Body of pancreas (tissue), 4 donors: Measurements from ENCODE around the gene PREX1. TPM values are rescaled to one million over a fixed set of nuclear protein-coding genes. Genes with fewer than 3 reads are reported as not detected.
A peak's percentile ranks its signal among the peaks of the same experiment; 100 is the strongest.

Experiments used
- ATAC-seq: fragments of 150-250 bp; one replicate; pipeline ENCODE4 v1.9.1; 2016
- DNase-seq, 4 donors: peaks; one replicate each; pipeline ENCODE4 v3.0.0-alpha.2; 2019
- H3K27ac ChIP-seq, 4 donors: fragments of 200-600 bp; sonication (generic); 1 replicate in 3 of 4; 2 replicates in 1 of 4; pipeline versions ENCODE4 v1.5.1 to v1.6.1; 2016 to 2019; ENCODE audit warnings: mild to moderate bottlenecking in 1 of 4, mixed read lengths in 1 of 4, moderate library complexity in 1 of 4
- H3K27me3 ChIP-seq, 2 donors: fragments of 200-600 bp; sonication (generic); one replicate each; pipeline ENCODE4 v1.6.0; 2016; ENCODE audit warnings: mild to moderate bottlenecking in 1 of 2
- H3K36me3 ChIP-seq, 2 donors: fragments of 200-600 bp; sonication (generic); replicated peaks in 1 of 2; 2 replicates each; pipeline ENCODE4 v1.5.1; 2016; ENCODE audit warnings: low read depth in 2 of 2; ENCODE audit not compliant: insufficient read depth in 1 of 2
- H3K4me1 ChIP-seq: fragments of 200-600 bp; sonication (generic); one replicate; pipeline ENCODE4 v1.6.0; 2016
- H3K4me3 ChIP-seq, 2 donors: fragments of 200-600 bp; sonication (generic); 1 replicate in 1 of 2; 2 replicates in 1 of 2; pipeline ENCODE4 v1.5.1; 2016 to 2019
- H3K9me3 ChIP-seq, 3 donors: fragments of 200-600 bp; sonication (generic); 1 replicate in 2 of 3; 2 replicates in 1 of 3; pipeline ENCODE4 v1.5.1; 2016
- POLR2A ChIP-seq, 3 donors: fragments of 450-650 bp; IDR thresholded peaks; one replicate each; pipeline ENCODE4 v1.6.1; 2016; ENCODE audit warnings: antibody characterized with exemption in 3 of 3, mild to moderate bottlenecking in 2 of 3
- WGBS, 2 donors: methylation state at CpG; one replicate each; pipeline ENCODE4 v1.1.5; 2017; 5-methylcytosine and 5-hydroxymethylcytosine counted together
- intact Hi-C: fragments of 100-400 bp; cut with DNase I; formaldehyde crosslinking; loops from one replicate; pipeline ENCODE4 v1.15.1; 2023
- total RNA-seq, 2 donors: library from RNA; depleted of rRNA; stranded (reverse); fragments of >200 nt; gene quantifications; one replicate each; pipeline ENCODE4 v1.1.0, GENCODE V29; 2016
- TF ChIP-seq, protein P1 (sequence below), 7 experiments: fragments of 450-650 bp in 4 of 7; fragments of 200-600 bp in 3 of 7; sonication (generic) in 3 of 7; IDR thresholded peaks; one replicate each; pipeline ENCODE4 v1.5.1; 2016 to 2019; ENCODE audit warnings: antibody characterized with exemption in 7 of 7

PREX1 gene, protein sequence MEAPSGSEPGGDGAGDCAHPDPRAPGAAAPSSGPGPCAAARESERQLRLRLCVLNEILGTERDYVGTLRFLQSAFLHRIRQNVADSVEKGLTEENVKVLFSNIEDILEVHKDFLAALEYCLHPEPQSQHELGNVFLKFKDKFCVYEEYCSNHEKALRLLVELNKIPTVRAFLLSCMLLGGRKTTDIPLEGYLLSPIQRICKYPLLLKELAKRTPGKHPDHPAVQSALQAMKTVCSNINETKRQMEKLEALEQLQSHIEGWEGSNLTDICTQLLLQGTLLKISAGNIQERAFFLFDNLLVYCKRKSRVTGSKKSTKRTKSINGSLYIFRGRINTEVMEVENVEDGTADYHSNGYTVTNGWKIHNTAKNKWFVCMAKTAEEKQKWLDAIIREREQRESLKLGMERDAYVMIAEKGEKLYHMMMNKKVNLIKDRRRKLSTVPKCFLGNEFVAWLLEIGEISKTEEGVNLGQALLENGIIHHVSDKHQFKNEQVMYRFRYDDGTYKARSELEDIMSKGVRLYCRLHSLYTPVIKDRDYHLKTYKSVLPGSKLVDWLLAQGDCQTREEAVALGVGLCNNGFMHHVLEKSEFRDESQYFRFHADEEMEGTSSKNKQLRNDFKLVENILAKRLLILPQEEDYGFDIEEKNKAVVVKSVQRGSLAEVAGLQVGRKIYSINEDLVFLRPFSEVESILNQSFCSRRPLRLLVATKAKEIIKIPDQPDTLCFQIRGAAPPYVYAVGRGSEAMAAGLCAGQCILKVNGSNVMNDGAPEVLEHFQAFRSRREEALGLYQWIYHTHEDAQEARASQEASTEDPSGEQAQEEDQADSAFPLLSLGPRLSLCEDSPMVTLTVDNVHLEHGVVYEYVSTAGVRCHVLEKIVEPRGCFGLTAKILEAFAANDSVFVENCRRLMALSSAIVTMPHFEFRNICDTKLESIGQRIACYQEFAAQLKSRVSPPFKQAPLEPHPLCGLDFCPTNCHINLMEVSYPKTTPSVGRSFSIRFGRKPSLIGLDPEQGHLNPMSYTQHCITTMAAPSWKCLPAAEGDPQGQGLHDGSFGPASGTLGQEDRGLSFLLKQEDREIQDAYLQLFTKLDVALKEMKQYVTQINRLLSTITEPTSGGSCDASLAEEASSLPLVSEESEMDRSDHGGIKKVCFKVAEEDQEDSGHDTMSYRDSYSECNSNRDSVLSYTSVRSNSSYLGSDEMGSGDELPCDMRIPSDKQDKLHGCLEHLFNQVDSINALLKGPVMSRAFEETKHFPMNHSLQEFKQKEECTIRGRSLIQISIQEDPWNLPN (N-terminal part only)
- total RNA-seq, result 10 to 100 TPM in 1 of 2 donors, 1 to 10 TPM in 1; 9.1 to 14.5 TPM

DNA sequence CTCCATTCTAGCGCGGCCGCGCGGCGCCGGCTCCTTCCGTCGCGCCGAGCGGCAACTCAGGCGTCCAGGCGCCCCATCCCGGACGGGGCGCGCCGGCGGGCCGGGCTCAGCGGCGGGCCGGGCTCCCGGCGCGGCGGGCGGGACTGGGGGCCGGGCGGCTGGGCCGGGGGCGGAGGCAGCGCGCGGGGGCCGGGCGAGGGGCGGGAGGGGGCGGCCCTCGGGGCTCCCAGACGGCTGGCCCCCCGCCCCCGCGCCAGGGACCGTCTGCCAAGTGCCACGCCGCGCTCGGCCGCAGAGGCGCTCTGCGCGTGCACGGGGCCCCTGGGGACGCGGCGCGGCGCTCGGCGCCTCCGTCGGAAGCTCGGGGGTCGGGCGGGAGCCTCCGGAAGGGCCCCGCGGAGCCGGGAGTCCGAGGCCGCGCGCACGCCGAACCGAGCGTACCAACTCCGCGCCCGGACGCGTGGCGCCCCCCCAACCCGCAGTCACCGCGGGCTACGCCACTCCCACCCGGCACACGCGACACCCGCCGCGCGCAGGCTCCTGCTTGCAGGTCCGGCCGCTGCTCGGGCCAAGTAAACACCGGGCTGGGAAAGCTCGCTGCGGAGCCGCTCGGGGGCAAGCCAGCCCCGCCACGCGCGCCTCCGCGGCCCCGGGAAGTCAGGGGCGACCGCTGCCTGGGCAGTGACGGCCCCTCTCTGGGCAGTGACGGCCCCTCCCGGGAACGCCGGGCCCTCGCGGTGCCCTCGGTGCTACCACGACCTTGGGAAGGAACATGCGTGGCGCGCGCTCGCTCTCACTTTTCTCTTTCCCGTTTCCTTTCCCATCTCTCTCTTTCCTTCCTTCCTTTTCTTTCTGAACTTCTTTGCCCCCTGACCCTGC is at the start of gene PREX1:
TSS of gene PREX1 (minus strand) at position 145 of the 879 bp plus-strand sequence. CDS start at position 6, 139 bp downstream.
- no peaks in the 10 kb centered on the region for H3K9me3 ChIP-seq
- TF ChIP-seq, protein P1, sequence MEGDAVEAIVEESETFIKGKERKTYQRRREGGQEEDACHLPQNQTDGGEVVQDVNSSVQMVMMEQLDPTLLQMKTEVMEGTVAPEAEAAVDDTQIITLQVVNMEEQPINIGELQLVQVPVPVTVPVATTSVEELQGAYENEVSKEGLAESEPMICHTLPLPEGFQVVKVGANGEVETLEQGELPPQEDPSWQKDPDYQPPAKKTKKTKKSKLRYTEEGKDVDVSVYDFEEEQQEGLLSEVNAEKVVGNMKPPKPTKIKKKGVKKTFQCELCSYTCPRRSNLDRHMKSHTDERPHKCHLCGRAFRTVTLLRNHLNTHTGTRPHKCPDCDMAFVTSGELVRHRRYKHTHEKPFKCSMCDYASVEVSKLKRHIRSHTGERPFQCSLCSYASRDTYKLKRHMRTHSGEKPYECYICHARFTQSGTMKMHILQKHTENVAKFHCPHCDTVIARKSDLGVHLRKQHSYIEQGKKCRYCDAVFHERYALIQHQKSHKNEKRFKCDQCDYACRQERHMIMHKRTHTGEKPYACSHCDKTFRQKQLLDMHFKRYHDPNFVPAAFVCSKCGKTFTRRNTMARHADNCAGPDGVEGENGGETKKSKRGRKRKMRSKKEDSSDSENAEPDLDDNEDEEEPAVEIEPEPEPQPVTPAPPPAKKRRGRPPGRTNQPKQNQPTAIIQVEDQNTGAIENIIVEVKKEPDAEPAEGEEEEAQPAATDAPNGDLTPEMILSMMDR (IDR thresholded peaks at IDR 0.05), result peak in 1 of 7 experiments; percentile 19
- TF ChIP-seq POLR2A (IDR thresholded peaks at IDR 0.05), result peak in 1 of 3 donors; percentile 29
- peak within 1 kb of the TSS in 1 of 2 donors; percentile 15 for H3K4me3 ChIP-seq
- 0 to 1% methylated on average over 16 to 86 of the region's 128 CpGs for WGBS, 2 donors
- ATAC-seq, result peak; percentile 65
- H3K27ac ChIP-seq, result peak within 1 kb of the TSS in 2 of 4 donors; percentile 40 to 58
- DNase-seq, result peak; percentile 41 to 74 (median 60)
- peaks cover 0 to 7% of the 10 kb centered on the region in 2 donors for H3K27me3 ChIP-seq
- H3K4me1 ChIP-seq, result peaks cover 8% of the 10 kb centered on the region
- H3K36me3 ChIP-seq, result no peaks in the 10 kb centered on the region
- intact Hi-C loops, result no loop called here

DNA sequence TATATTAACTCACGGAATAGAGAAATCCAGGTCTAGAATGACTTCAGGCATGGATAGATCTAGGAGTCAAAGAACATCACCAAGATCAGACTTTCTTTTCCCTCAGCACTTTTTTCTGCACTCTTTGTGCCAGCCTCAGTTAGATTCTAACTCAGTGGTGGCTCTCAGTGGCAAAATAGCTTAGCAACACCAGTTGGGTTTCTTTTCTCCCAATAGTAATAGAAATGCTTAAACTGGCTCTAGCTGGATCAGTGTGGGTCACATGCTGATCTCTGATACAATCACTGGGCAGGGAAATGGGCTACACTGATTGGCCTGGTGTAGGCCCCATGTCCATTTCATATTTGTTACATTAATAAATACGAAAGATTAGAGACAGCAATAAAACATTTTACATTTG is 49.5 kb upstream of the PREX1 start:
- no peaks in the 10 kb centered on the region for H3K27me3 ChIP-seq
- 33% methylated on average over 2 of the region's 2 CpGs for WGBS, 2 donors
- peak in 1 of 4 donors; percentile 49 for DNase-seq
- H3K36me3 ChIP-seq, result no peaks in the 10 kb centered on the region
- H3K27ac ChIP-seq, result no peak overlapping the region
- H3K4me1 ChIP-seq, result no peaks in the 10 kb centered on the region
- intact Hi-C loops, result no loop called here
- ATAC-seq, result no peak
- TF ChIP-seq, protein P1 (IDR thresholded peaks at IDR 0.05), result peak in 2 of 7 experiments; percentile 8 to 28
- no peak for TF ChIP-seq POLR2A (IDR thresholded peaks at IDR 0.05)
- H3K4me3 ChIP-seq, result no peak overlapping the region
- no peaks in the 10 kb centered on the region for H3K9me3 ChIP-seq

DNA sequence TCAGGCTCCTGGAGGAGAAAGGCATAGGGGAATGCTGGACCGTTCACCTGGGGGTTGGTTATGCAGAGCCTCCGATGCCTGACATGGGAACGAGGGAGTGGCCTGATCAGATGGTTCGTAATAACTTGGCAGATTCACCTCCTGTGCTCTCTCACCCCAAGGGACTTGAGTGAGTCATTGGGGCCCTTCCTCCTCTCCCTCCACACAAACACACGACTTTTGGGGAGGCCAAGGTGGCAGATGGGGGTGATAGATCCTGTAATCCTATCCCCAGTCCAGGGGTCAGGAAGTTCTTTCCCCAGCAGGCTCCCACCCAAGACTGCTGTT is 48.1 kb upstream of the PREX1 start:
- H3K9me3 ChIP-seq, result no peaks in the 10 kb centered on the region
- no peaks in the 10 kb centered on the region for H3K4me1 ChIP-seq
- no peaks in the 10 kb centered on the region for H3K27me3 ChIP-seq
- no peak overlapping the region for H3K27ac ChIP-seq
- ATAC-seq, result no peak
- TF ChIP-seq POLR2A (IDR thresholded peaks at IDR 0.05), result no peak
- TF ChIP-seq, protein P1 (IDR thresholded peaks at IDR 0.05), result no peak
- no peaks in the 10 kb centered on the region for H3K36me3 ChIP-seq
- intact Hi-C loops, result no loop called here
- DNase-seq, result peak in 1 of 4 donors; percentile 18
- 48 to 50% methylated on average over 5 of the region's 5 CpGs for WGBS, 2 donors
- no peak overlapping the region for H3K4me3 ChIP-seq
